GM20000 (cell line): Measurements from ENCODE around the gene EIF3K.
"Not testable (repeated sequence)": the region's sequence is repeated elsewhere in the genome, so short reads cannot be mapped to it uniquely, and the experiment has no call there.

Experiments
- DNase-seq: peaks from one replicate; pipeline ENCODE4 v3.0.0; 2012; ENCODE audit warnings: low spot score
- CTCF ChIP-seq: IDR thresholded peaks from 2 replicates; pipeline ENCODE4 v1.5.1; 2012; ENCODE audit warnings: mild to moderate bottlenecking, control low read depth; ENCODE audit errors: extremely low read depth, missing control alignments

The EIF3K gene

GRCh38 chr19:38587562-38587961, 31.4 kb upstream of the EIF3K start:
- TF ChIP-seq CTCF: no peak
- no peak for DNase-seq

GRCh38 chr19:38588041-38588440, 30.9 kb upstream of the EIF3K start:
- no peak for DNase-seq
- no peak for TF ChIP-seq CTCF

GRCh38 chr19:38592940-38593339, 26.0 kb upstream of the EIF3K start:
- no peak for TF ChIP-seq CTCF
- no peak for DNase-seq

GRCh38 chr19:38596057-38596981, 22.7 kb upstream of the EIF3K start:
- no peak for DNase-seq
- TF ChIP-seq CTCF: no peak

GRCh38 chr19:38597075-38597474, 21.9 kb upstream of the EIF3K start:
- no peak for TF ChIP-seq CTCF
- DNase-seq: no peak

GRCh38 chr19:38599722-38600121, 19.3 kb upstream of the EIF3K start:
- DNase-seq: no peak

GRCh38 chr19:38602856-38603255, 16.1 kb upstream of the EIF3K start:
- not testable (repeated sequence) for DNase-seq

More at GRCh38 chr19:38599722-38600121, 19.3 kb upstream of the EIF3K start:
- TF ChIP-seq CTCF: no peak

GRCh38 chr19:38606131-38606530, 12.9 kb upstream of the EIF3K start:
- DNase-seq: no peak
- TF ChIP-seq CTCF: no peak
